HEK293 (cell line): ENCODE data around the gene CCDC24.
A peak's percentile ranks its signal among the peaks of the same experiment; 100 is the strongest.

Experiments
- CTCF ChIA-PET: fragments of 350-600 bp; formaldehyde crosslinking; extraction: SDS; loops from one replicate; lab custom pipeline; 2021; ENCODE audit warnings: antibody characterized with exemption; lab: Yijun Ruan, JAX
- POLR2A ChIA-PET: fragments of 300-600 bp; formaldehyde crosslinking; extraction: SDS; loops from one replicate; lab custom pipeline; 2020; ENCODE audit warnings: antibody characterized with exemption, inconsistent platforms; lab: Yijun Ruan, JAX
- H3K27ac ChIP-seq: fragments of 200-500 bp; sonication (Bioruptor generic); 2 replicates; pipeline ENCODE4 v1.5.1; 2014; ENCODE audit warnings: low read depth, low read length, control low read depth, inconsistent platforms; ENCODE audit errors: extremely low read depth
- H3K36me3 ChIP-seq, 2 experiments: fragments of 200-500 bp in 1 of 2; sonication (Bioruptor generic) in 1 of 2; 1 replicate in 1 of 2; 2 replicates in 1 of 2; pipeline ENCODE4 v1.5.1; 2014 to 2017; ENCODE audit warnings: inconsistent platforms in 2 of 2, low read length in 2 of 2; ENCODE audit not compliant: control insufficient read depth in 2 of 2, insufficient read depth in 1 of 2
- H3K4me1 ChIP-seq: fragments of 200-500 bp; sonication (Bioruptor generic); 2 replicates; pipeline ENCODE4 v1.5.1; 2014; ENCODE audit warnings: mild to moderate bottlenecking, low read length, inconsistent platforms; ENCODE audit not compliant: control insufficient read depth, insufficient read depth
- H3K4me3 ChIP-seq: 2 replicates; pipeline ENCODE4 v1.5.1; 2011; ENCODE audit warnings: low read depth, mild to moderate bottlenecking, control low read depth, low read length, moderate library complexity
- H3K9me3 ChIP-seq: fragments of 200-500 bp; sonication (Bioruptor generic); 2 replicates; pipeline ENCODE4 v1.5.1; 2014; ENCODE audit warnings: low read depth, low read length, inconsistent platforms; ENCODE audit not compliant: control insufficient read depth, insufficient read depth
- BCL11A ChIP-seq: fragments of 450-650 bp; formaldehyde crosslinking; IDR thresholded peaks from 2 replicates; pipeline ENCODE4 v1.5.1; 2016; ENCODE audit warnings: low read depth, missing biosample characterization, missing genetic modification characterization
- HOXA7 ChIP-seq: sonication (generic); formaldehyde crosslinking; IDR thresholded peaks from 2 replicates; pipeline ENCODE4 v1.8.1; 2022; ENCODE audit warnings: missing genetic modification reagents, borderline replicate concordance
- KLF16 ChIP-seq: fragments of 450-650 bp; formaldehyde crosslinking; IDR thresholded peaks from 2 replicates; pipeline ENCODE4 v1.5.1; 2017; ENCODE audit warnings: missing biosample characterization, missing genetic modification characterization
- OSR2 ChIP-seq: fragments of 450-650 bp; formaldehyde crosslinking; IDR thresholded peaks from 2 replicates; pipeline ENCODE4 v1.5.1; 2016; ENCODE audit warnings: missing biosample characterization, missing genetic modification characterization
- RBAK ChIP-seq: fragments of 450-650 bp; formaldehyde crosslinking; IDR thresholded peaks from 2 replicates; pipeline ENCODE4 v1.5.1; 2016; ENCODE audit warnings: missing biosample characterization, missing genetic modification characterization
- SETDB1 ChIP-seq: IDR thresholded peaks from one replicate; pipeline ENCODE4 v1.6.1; 2017; ENCODE audit warnings: mild to moderate bottlenecking, low read length, moderate library complexity, mixed read lengths; ENCODE audit not compliant: insufficient read length
- ZBTB48 ChIP-seq: fragments of 450-650 bp; formaldehyde crosslinking; IDR thresholded peaks from 2 replicates; pipeline ENCODE4 v1.5.1; 2016; ENCODE audit warnings: missing biosample characterization, missing genetic modification characterization
- ZIC2 ChIP-seq: fragments of 450-650 bp; formaldehyde crosslinking; IDR thresholded peaks from 2 replicates; pipeline ENCODE4 v1.5.1; 2016; ENCODE audit warnings: missing biosample characterization, missing genetic modification characterization
- ZNF114 ChIP-seq: fragments of 450-650 bp; formaldehyde crosslinking; IDR thresholded peaks from 2 replicates; pipeline ENCODE4 v1.5.0; 2017; ENCODE audit warnings: missing biosample characterization, missing genetic modification characterization
- ZNF140 ChIP-seq: fragments of 450-650 bp; formaldehyde crosslinking; IDR thresholded peaks from 2 replicates; pipeline ENCODE4 v1.5.1; 2016; ENCODE audit warnings: missing biosample characterization, missing genetic modification characterization
- ZNF211 ChIP-seq: fragments of 450-650 bp; formaldehyde crosslinking; IDR thresholded peaks from 2 replicates; pipeline ENCODE4 v1.5.1; 2016; ENCODE audit warnings: low read depth, missing biosample characterization, missing genetic modification characterization
- ZNF335 ChIP-seq: fragments of 450-650 bp; formaldehyde crosslinking; conservative IDR thresholded peaks from 2 replicates; pipeline ENCODE4 v1.5.1; 2016; ENCODE audit warnings: missing biosample characterization, missing genetic modification characterization
- ZNF48 ChIP-seq: fragments of 450-650 bp; formaldehyde crosslinking; IDR thresholded peaks from 2 replicates; pipeline ENCODE4 v1.5.1; 2016; ENCODE audit warnings: missing biosample characterization, missing genetic modification characterization
- ZNF510 ChIP-seq: fragments of 450-650 bp; formaldehyde crosslinking; IDR thresholded peaks from 2 replicates; pipeline ENCODE4 v1.5.1; 2018; ENCODE audit warnings: mild to moderate bottlenecking, missing genetic modification characterization, missing biosample characterization; ENCODE audit not compliant: insufficient replicate concordance
- ZNF610 ChIP-seq: fragments of 450-650 bp; formaldehyde crosslinking; IDR thresholded peaks from 2 replicates; pipeline ENCODE4 v1.5.1; 2016; ENCODE audit warnings: missing biosample characterization, missing genetic modification characterization, borderline replicate concordance
- ZNF626 ChIP-seq: fragments of 450-650 bp; sonication (Bioruptor Pico); formaldehyde crosslinking; IDR thresholded peaks from 2 replicates; pipeline ENCODE4 v1.5.1; 2018; ENCODE audit warnings: missing biosample characterization, missing genetic modification characterization, inconsistent platforms
- ZNF701 ChIP-seq: fragments of 450-650 bp; formaldehyde crosslinking; IDR thresholded peaks from 2 replicates; pipeline ENCODE4 v1.5.1; 2016; ENCODE audit warnings: missing biosample characterization, missing genetic modification characterization
- ZNF785 ChIP-seq: fragments of 450-650 bp; formaldehyde crosslinking; IDR thresholded peaks from 2 replicates; pipeline ENCODE4 v1.5.1; 2016; ENCODE audit warnings: missing biosample characterization, missing genetic modification characterization
- TF ChIP-seq, protein P1 (sequence below): fragments of 450-650 bp; formaldehyde crosslinking; IDR thresholded peaks from 2 replicates; pipeline ENCODE4 v1.5.1; 2016; ENCODE audit warnings: missing biosample characterization, missing genetic modification characterization
- TF ChIP-seq, protein P2 (sequence below): fragments of 450-650 bp; formaldehyde crosslinking; IDR thresholded peaks from 2 replicates; pipeline ENCODE4 v1.5.1; 2016; ENCODE audit warnings: missing biosample characterization, missing genetic modification characterization
- TF ChIP-seq, protein P3 (sequence below): fragments of 450-650 bp; formaldehyde crosslinking; IDR thresholded peaks from 2 replicates; pipeline ENCODE4 v1.5.1; 2017; ENCODE audit warnings: missing biosample characterization, mild to moderate bottlenecking, missing genetic modification characterization, moderate library complexity
- TF ChIP-seq, protein P4 (sequence below): fragments of 450-650 bp; formaldehyde crosslinking; IDR thresholded peaks from 2 replicates; pipeline ENCODE4 v1.5.1; 2016; ENCODE audit warnings: missing biosample characterization, missing genetic modification characterization
- TF ChIP-seq, protein P5 (sequence below): fragments of 450-650 bp; formaldehyde crosslinking; IDR thresholded peaks from 2 replicates; pipeline ENCODE4 v1.5.1; 2017; ENCODE audit warnings: missing biosample characterization, missing genetic modification characterization

Gene CCDC24

DNA sequence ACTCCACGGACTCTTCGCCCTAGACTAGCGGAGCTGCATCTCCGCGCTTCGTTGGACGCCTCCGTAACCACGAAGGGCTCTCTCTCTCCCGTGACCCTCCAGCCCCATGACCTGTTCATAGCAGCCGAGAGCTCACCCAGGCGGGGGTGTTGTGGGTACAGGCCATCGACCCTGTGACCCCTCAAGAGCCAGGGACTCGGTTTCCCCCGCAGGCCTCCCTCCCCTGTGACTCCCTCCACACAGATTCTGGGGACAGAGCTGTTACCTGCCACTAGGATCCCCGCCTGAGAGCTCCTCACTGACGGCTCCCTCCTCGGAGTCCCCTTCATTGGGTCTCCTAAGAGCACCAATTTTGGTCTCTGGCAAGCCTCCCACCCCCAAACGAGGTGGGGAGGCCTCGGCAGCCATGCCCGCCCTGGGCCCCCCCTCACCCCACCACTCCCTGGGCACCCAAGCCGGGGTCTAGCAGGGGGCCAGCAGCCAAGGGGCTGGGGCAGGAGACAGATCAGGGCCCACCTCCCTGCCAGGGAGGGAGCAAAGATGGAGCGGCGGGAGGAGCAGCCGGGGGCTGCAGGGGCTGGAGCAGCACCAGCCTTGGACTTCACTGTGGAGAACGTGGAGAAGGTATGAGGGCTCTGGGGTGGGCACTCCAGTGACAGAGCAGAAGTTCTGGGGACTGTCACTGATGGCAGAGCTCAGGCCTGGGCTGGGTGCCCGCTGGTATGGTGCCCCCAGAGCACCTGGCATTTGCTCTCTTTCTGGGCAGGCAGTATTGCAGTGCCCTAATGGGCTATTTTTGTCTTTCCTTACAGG is 44.1 kb upstream of the CCDC24 start (continued):
- TF ChIP-seq, protein P1, sequence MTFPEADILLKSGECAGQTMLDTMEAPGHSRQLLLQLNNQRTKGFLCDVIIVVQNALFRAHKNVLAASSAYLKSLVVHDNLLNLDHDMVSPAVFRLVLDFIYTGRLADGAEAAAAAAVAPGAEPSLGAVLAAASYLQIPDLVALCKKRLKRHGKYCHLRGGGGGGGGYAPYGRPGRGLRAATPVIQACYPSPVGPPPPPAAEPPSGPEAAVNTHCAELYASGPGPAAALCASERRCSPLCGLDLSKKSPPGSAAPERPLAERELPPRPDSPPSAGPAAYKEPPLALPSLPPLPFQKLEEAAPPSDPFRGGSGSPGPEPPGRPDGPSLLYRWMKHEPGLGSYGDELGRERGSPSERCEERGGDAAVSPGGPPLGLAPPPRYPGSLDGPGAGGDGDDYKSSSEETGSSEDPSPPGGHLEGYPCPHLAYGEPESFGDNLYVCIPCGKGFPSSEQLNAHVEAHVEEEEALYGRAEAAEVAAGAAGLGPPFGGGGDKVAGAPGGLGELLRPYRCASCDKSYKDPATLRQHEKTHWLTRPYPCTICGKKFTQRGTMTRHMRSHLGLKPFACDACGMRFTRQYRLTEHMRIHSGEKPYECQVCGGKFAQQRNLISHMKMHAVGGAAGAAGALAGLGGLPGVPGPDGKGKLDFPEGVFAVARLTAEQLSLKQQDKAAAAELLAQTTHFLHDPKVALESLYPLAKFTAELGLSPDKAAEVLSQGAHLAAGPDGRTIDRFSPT (tag by site-specific recombination): peak; percentile 77
- no peak for TF ChIP-seq ZNF510 (tag by site-specific recombination)
- TF ChIP-seq, protein P2, sequence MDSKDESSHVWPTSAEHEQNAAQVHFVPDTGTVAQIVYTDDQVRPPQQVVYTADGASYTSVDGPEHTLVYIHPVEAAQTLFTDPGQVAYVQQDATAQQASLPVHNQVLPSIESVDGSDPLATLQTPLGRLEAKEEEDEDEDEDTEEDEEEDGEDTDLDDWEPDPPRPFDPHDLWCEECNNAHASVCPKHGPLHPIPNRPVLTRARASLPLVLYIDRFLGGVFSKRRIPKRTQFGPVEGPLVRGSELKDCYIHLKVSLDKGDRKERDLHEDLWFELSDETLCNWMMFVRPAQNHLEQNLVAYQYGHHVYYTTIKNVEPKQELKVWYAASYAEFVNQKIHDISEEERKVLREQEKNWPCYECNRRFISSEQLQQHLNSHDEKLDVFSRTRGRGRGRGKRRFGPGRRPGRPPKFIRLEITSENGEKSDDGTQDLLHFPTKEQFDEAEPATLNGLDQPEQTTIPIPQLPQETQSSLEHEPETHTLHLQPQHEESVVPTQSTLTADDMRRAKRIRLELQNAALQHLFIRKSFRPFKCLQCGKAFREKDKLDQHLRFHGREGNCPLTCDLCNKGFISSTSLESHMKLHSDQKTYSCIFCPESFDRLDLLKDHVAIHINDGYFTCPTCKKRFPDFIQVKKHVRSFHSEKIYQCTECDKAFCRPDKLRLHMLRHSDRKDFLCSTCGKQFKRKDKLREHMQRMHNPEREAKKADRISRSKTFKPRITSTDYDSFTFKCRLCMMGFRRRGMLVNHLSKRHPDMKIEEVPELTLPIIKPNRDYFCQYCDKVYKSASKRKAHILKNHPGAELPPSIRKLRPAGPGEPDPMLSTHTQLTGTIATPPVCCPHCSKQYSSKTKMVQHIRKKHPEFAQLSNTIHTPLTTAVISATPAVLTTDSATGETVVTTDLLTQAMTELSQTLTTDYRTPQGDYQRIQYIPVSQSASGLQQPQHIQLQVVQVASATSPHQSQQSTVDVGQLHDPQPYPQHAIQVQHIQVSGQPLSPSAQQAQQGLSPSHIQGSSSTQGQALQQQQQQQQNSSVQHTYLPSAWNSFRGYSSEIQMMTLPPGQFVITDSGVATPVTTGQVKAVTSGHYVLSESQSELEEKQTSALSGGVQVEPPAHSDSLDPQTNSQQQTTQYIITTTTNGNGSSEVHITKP (tag by site-specific recombination): peak; percentile 84
- TF ChIP-seq ZNF48 (tag by site-specific recombination): no peak
- TF ChIP-seq BCL11A (tag by site-specific recombination): peak; percentile 65; the same call in 1 of the 2 replicates
- no peak for TF ChIP-seq HOXA7
- no peak for TF ChIP-seq SETDB1
- no peak for TF ChIP-seq OSR2 (tag by site-specific recombination)
- TF ChIP-seq ZNF610: no peak
- TF ChIP-seq ZNF211 (tag by site-specific recombination): no peak
- no peak for TF ChIP-seq ZNF701 (tag by site-specific recombination)
- TF ChIP-seq ZNF140 (tag by site-specific recombination): no peak
- no peak for TF ChIP-seq RBAK (tag by site-specific recombination)

DNA sequence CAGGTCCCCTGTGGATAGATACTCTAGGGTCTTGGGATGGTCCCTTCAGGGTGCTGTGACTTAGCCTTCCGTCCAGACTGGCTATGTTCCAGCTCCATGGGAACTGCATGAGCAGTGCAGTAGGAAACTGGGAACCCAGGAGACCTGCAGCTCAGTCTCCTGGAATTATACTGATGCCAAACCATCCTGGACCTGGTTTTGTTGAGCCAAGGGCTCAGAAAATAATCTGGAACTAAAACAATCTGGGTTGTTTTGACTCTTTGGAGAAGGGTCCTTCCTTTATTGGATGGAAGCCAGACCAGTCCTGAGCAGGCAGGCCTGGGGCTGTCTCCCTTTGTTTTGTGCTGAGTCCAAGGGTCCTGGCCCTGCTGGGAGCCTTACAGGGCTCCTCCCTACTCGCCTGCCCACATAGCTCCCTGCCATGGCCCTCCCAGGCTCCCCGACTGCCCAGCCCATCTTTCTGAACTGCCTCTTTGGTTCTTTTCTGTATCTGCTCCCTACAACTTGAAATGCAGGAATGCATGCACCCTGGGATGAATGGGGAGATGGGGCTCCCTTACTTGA is 43.4 kb upstream of the CCDC24 start:
- Histone ChIP-seq H3K9me3 (no peaks in the 10 kb centered on the region), H3K27ac (no peak overlapping the region; the same call in 1 of the 2 replicates), H3K4me3 (peak overlapping the region; percentile 85), H3K4me1 (peaks cover 7% of the 10 kb centered on the region), H3K36me3 (peaks cover 0 to 34% of the 10 kb centered on the region in 2 experiments; a peak in 1 of 3 replicates)
- POLR2A ChIA-PET: interaction anchor here (0.6 to 2.7 kb wide), 9 partner anchors 10 to 590 kb away, joined by 3 to 15 read pairs (median 4); partner anchors contain the start of genes ATP6V0B, CDC20 and KDM4A
- TF ChIP-seq ZBTB48: 0 out of 2 replicates have a peak, but pooled peaks have one; percentile 21
- no peak for TF ChIP-seq ZNF626 (tag by site-specific recombination)
- TF ChIP-seq, protein P3, sequence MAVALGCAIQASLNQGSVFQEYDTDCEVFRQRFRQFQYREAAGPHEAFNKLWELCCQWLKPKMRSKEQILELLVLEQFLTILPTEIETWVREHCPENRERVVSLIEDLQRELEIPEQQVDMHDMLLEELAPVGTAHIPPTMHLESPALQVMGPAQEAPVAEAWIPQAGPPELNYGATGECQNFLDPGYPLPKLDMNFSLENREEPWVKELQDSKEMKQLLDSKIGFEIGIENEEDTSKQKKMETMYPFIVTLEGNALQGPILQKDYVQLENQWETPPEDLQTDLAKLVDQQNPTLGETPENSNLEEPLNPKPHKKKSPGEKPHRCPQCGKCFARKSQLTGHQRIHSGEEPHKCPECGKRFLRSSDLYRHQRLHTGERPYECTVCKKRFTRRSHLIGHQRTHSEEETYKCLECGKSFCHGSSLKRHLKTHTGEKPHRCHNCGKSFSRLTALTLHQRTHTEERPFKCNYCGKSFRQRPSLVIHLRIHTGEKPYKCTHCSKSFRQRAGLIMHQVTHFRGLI (tag by site-specific recombination): no peak
- no peak for TF ChIP-seq ZNF785 (tag by site-specific recombination)
- TF ChIP-seq ZNF335 (tag by site-specific recombination): peak; percentile 98
- TF ChIP-seq, protein P4, sequence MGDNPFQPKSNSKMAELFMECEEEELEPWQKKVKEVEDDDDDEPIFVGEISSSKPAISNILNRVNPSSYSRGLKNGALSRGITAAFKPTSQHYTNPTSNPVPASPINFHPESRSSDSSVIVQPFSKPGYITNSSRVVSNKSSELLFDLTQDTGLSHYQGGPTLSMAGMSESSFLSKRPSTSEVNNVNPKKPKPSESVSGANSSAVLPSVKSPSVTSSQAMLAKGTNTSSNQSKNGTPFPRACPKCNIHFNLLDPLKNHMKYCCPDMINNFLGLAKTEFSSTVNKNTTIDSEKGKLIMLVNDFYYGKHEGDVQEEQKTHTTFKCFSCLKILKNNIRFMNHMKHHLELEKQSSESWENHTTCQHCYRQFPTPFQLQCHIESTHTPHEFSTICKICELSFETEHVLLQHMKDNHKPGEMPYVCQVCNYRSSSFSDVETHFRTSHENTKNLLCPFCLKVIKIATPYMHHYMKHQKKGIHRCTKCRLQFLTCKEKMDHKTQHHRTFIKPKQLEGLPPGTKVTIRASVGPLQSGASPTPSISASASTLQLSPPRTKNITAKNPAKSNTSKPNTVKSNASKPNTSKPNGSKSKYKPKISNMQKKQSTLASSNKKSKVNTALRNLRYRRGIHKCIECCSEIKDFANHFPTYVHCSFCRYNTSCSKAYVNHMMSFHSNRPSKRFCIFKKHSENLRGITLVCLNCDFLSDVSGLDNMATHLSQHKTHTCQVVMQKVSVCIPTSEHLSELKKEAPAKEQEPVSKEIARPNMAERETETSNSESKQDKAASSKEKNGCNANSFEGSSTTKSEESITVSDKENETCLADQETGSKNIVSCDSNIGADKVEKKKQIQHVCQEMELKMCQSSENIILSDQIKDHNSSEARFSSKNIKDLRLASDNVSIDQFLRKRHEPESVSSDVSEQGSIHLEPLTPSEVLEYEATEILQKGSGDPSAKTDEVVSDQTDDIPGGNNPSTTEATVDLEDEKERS (tag by site-specific recombination): no peak
- no peak for TF ChIP-seq KLF16 (tag by site-specific recombination)
- peak; percentile 51 for TF ChIP-seq ZIC2 (tag by site-specific recombination)
- TF ChIP-seq, protein P5, sequence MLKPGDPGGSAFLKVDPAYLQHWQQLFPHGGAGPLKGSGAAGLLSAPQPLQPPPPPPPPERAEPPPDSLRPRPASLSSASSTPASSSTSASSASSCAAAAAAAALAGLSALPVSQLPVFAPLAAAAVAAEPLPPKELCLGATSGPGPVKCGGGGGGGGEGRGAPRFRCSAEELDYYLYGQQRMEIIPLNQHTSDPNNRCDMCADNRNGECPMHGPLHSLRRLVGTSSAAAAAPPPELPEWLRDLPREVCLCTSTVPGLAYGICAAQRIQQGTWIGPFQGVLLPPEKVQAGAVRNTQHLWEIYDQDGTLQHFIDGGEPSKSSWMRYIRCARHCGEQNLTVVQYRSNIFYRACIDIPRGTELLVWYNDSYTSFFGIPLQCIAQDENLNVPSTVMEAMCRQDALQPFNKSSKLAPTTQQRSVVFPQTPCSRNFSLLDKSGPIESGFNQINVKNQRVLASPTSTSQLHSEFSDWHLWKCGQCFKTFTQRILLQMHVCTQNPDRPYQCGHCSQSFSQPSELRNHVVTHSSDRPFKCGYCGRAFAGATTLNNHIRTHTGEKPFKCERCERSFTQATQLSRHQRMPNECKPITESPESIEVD: no peak
- no peak for TF ChIP-seq ZNF114 (tag by site-specific recombination)
- TF ChIP-seq, all 188 proteins: peak for 3
- CTCF ChIA-PET: interaction anchor here (0.5 to 6.4 kb wide), 3 partner anchors 99 to 1193 kb away, joined by 3 to 79 read pairs (median 4); no protein-coding TSS in a partner anchor
